ENCODE data around the gene TMCC2.

- TF ChIP-seq POLR2A (IDR thresholded peaks at IDR 0.05) (no peak), CTCF (IDR thresholded peaks at IDR 0.05) (no peak), POLR2AphosphoS5 (IDR thresholded peaks at IDR 0.05) (no peak), EP300 (IDR thresholded peaks at IDR 0.05; ENCODE audit: low read depth) (no peak)
Observed at GRCh38 chr1:205225901-205226765, 1.6 kb upstream of the TMCC2 start.

All from transverse colon (tissue), 4 donors.